Keratinocyte (primary cell): Measurements from ENCODE around the gene TTC39C. TPM values are rescaled to one million over a fixed set of nuclear protein-coding genes. Genes with fewer than 3 reads are reported as not detected.

Source experiments
- DNase-seq: peaks from one replicate; pipeline ENCODE4 v3.0.0-alpha.2; 2011; ENCODE audit warnings: low read depth, missing footprints, low spot score
- FAIRE-seq: peaks from 2 replicates; lab custom pipeline; 2011; peaks lifted over from hg19 to GRCh38; lab: Jason Lieb, UNC
- H2AFZ ChIP-seq: 2 replicates; pipeline ENCODE4 v1.6.0; 2012; ENCODE audit warnings: low read length, control low read depth, inconsistent platforms; ENCODE audit not compliant: control insufficient read depth
- H3K27ac ChIP-seq: 2 replicates; pipeline ENCODE4 v1.5.1; 2011; ENCODE audit warnings: low read length; ENCODE audit not compliant: control insufficient read depth, insufficient read depth
- H3K27me3 ChIP-seq: 3 replicates; pipeline ENCODE4 v1.6.0; 2011; ENCODE audit warnings: low read length; ENCODE audit not compliant: control insufficient read depth, insufficient read depth; ENCODE audit errors: extremely low read depth
- H3K36me3 ChIP-seq, 2 experiments: 2 replicates in 1 of 2; 3 replicates in 1 of 2; pipeline ENCODE4 v1.5.1; 2011; ENCODE audit warnings: low read length in 2 of 2, mild to moderate bottlenecking in 1 of 2; ENCODE audit not compliant: control insufficient read depth in 2 of 2, insufficient read depth in 2 of 2; ENCODE audit errors: extremely low read depth in 1 of 2
- H3K4me1 ChIP-seq: 3 replicates; pipeline ENCODE4 v1.5.1; 2011; ENCODE audit warnings: low read length; ENCODE audit not compliant: control insufficient read depth, insufficient read depth; ENCODE audit errors: extremely low read depth
- H3K4me2 ChIP-seq: 3 replicates; pipeline ENCODE4 v1.6.0; 2011; ENCODE audit warnings: low read depth, low read length; ENCODE audit not compliant: control insufficient read depth, insufficient read depth; ENCODE audit errors: extremely low read depth
- H3K4me3 ChIP-seq, 3 experiments: fragments of 200-600 bp in 1 of 3; sonication (generic) in 1 of 3; 2 replicates in 2 of 3; 3 replicates in 1 of 3; pipeline ENCODE4 v1.5.1; 2011 to 2016; ENCODE audit warnings: low read length in 3 of 3, mild to moderate bottlenecking in 3 of 3, control low read depth in 2 of 3, inconsistent platforms in 1 of 3, low read depth in 1 of 3, mixed read lengths in 1 of 3, mixed run types in 1 of 3, moderate library complexity in 1 of 3; ENCODE audit not compliant: control insufficient read depth in 2 of 3, insufficient read depth in 2 of 3; ENCODE audit errors: extremely low read depth in 1 of 3
- H3K79me2 ChIP-seq: 2 replicates; pipeline ENCODE4 v1.6.0; 2012; ENCODE audit warnings: low read length; ENCODE audit not compliant: control insufficient read depth, insufficient read depth
- H3K9ac ChIP-seq: 3 replicates; pipeline ENCODE4 v1.6.0; 2011; ENCODE audit warnings: low read length; ENCODE audit not compliant: control insufficient read depth, insufficient read depth; ENCODE audit errors: extremely low read depth
- H3K9me1 ChIP-seq: 3 replicates; pipeline ENCODE4 v1.6.0; 2011; ENCODE audit warnings: low read length; ENCODE audit not compliant: control insufficient read depth, insufficient read depth; ENCODE audit errors: extremely low read depth
- H3K9me3 ChIP-seq: 2 replicates; pipeline ENCODE4 v1.5.1; 2012; ENCODE audit warnings: low read depth, low read length; ENCODE audit not compliant: control insufficient read depth
- H4K20me1 ChIP-seq: 3 replicates; pipeline ENCODE4 v1.6.0; 2011; ENCODE audit warnings: low read length; ENCODE audit not compliant: control insufficient read depth, insufficient read depth; ENCODE audit errors: extremely low read depth
- EZH2 ChIP-seq: IDR thresholded peaks from one replicate; pipeline ENCODE4 v1.6.1; 2012; ENCODE audit warnings: inconsistent platforms, mild to moderate bottlenecking, low read length, moderate library complexity
- dilution Hi-C: fragments of 300-500 bp; cut with MboI; formaldehyde crosslinking; loops from one replicate; pipeline ENCODE4 v1.7.0; 2020; ENCODE audit warnings: low sequenced_read_pairs; ENCODE audit not compliant: extremely low pct_ligation_motif_present
- polyA plus RNA-seq, 5 experiments: library from polyadenylated mRNA; depleted of rRNA in 3 of 5; stranded (reverse) in 3 of 5; stranded (forward) in 1 of 5; unstranded in 1 of 5; fragments of >200 nt; gene quantifications; 1 replicate in 1 of 5; 2 replicates in 3 of 5; 3 replicates in 1 of 5; pipeline versions ENCODE4 v1.2.1 to v1.2.3, GENCODE V29; 2011 to 2012; ENCODE audit warnings: missing spikeins in 2 of 5, low read depth in 1 of 5, low replicate concordance in 1 of 5
- TF ChIP-seq, protein P1 (sequence below), 3 experiments: IDR thresholded peaks in 1 of 3; conservative IDR thresholded peaks in 1 of 3; optimal IDR thresholded peaks in 1 of 3; 2 replicates in 2 of 3; 3 replicates in 1 of 3; pipeline versions ENCODE3 to v1.5.1; 2011; ENCODE audit warnings: low read length in 3 of 3, mild to moderate bottlenecking in 3 of 3, moderate library complexity in 2 of 3, control low read depth in 1 of 3, inconsistent platforms in 1 of 3; ENCODE audit not compliant: insufficient read depth in 2 of 3; ENCODE audit errors: extremely low read depth in 1 of 3

TTC39C gene
- polyA plus RNA-seq, 1 donor (not counting 4 experiments of a cell fraction or from before 2014, with no cell fraction given), result 26.8 TPM

DNA sequence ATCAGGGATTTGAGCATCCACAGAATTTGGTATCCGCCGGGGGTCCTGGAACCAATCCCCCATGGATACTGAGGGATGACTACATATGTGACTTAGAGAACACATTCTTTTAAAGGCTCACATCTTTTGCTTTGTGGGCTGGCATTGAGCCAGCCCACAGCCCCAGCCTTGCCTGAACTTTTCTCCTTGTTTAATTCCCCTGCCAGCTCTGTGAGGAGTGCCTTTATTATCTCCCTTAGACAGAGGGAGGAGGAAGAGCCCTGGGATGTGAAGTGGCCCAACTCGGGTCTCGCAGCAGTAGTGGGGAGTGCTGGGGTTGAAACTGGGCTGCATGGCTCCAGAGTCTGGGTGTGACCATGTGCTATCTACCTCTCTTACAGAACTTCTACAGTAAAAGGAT is 7.6 kb downstream of the TTC39C start:
- Histone ChIP-seq H3K27ac (no peak overlapping the region), H3K9me1 (no peaks in the 10 kb centered on the region), H2AFZ (no peak overlapping the region), H3K4me3 (no peak overlapping the region), H3K4me2 (no peak overlapping the region), H3K27me3 (no peaks in the 10 kb centered on the region), H3K79me2 (peaks cover 50% of the 10 kb centered on the region), H3K4me1 (peaks cover 32% of the 10 kb centered on the region), H3K9me3 (no peaks in the 10 kb centered on the region), H3K9ac (no peak overlapping the region), H4K20me1 (no peaks in the 10 kb centered on the region), H3K36me3 (peaks cover 0 to 5% of the 10 kb centered on the region in 2 experiments)
- DNase-seq (no peak), FAIRE-seq (no peak)
- dilution Hi-C loops, result no loop called here
- TF ChIP-seq, protein P1, sequence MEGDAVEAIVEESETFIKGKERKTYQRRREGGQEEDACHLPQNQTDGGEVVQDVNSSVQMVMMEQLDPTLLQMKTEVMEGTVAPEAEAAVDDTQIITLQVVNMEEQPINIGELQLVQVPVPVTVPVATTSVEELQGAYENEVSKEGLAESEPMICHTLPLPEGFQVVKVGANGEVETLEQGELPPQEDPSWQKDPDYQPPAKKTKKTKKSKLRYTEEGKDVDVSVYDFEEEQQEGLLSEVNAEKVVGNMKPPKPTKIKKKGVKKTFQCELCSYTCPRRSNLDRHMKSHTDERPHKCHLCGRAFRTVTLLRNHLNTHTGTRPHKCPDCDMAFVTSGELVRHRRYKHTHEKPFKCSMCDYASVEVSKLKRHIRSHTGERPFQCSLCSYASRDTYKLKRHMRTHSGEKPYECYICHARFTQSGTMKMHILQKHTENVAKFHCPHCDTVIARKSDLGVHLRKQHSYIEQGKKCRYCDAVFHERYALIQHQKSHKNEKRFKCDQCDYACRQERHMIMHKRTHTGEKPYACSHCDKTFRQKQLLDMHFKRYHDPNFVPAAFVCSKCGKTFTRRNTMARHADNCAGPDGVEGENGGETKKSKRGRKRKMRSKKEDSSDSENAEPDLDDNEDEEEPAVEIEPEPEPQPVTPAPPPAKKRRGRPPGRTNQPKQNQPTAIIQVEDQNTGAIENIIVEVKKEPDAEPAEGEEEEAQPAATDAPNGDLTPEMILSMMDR (optimal IDR thresholded peaks at IDR 0.05 in 1 of 3, IDR thresholded peaks at IDR 0.05 in 1 of 3, conservative IDR thresholded peaks at IDR 0.05 in 1 of 3; ENCODE audit: extremely low read depth in 1 of 3, insufficient read depth in 2 of 3, low read length in 3 of 3), result no peak
- TF ChIP-seq EZH2, result no peak

DNA sequence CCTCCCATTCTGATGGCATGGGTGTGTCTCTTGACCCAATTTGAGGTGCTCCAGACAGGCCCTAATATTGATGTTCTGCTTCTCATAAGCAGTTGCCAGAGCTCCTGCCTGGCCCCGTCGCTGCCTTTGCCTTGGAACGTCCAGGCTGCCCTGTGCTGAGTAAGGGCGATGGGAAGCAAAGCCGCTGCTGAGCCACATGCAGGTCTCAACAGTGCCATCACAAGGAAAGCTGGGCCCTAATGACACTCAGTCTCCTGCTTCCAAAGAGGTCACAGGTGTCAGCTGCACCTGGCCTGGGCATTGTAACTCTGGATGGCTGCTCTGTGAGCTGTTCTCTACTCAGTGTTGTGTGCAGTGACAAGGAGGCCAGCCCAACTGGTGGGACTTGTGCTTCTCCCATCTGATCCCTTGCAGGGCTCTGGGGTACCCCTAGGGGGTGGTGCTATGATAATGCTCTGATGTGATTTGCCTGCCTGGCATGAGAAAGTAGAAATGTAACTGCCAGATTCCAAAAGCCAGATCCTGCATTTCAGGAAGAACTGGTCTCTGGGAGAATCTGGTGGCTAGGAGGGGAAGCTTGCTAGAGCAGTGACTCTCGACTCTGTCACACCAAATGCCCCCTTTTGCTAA is 8.7 kb downstream of the TTC39C start:
- Histone ChIP-seq H3K27me3 (no peaks in the 10 kb centered on the region), H3K9me3 (no peaks in the 10 kb centered on the region), H2AFZ (no peak overlapping the region), H3K9me1 (no peaks in the 10 kb centered on the region), H3K4me1 (peaks cover 41% of the 10 kb centered on the region), H3K9ac (no peak overlapping the region), H3K4me3 (no peak overlapping the region), H3K79me2 (peaks cover 42% of the 10 kb centered on the region), H4K20me1 (no peaks in the 10 kb centered on the region), H3K27ac (no peak overlapping the region), H3K4me2 (no peak overlapping the region), H3K36me3 (peaks cover 0 to 3% of the 10 kb centered on the region in 2 experiments)
- DNase-seq (no peak), FAIRE-seq (no peak)
- dilution Hi-C loops, result no loop called here
- TF ChIP-seq EZH2, result no peak
- TF ChIP-seq, protein P1 (optimal IDR thresholded peaks at IDR 0.05 in 1 of 3, IDR thresholded peaks at IDR 0.05 in 1 of 3, conservative IDR thresholded peaks at IDR 0.05 in 1 of 3; ENCODE audit: extremely low read depth in 1 of 3, insufficient read depth in 2 of 3, low read length in 3 of 3), result peak; percentile 12 to 55 (median 17)
